NCI-H2227 (cell line): Measurements from ENCODE around the gene DXO.
"Not testable (repeated sequence)": the region's sequence is repeated elsewhere in the genome, so short reads cannot be mapped to it uniquely, and the experiment has no call there.

Experiments
- DNase-seq: peaks from one replicate; lab custom pipeline; 2025; ENCODE audit not compliant: unreplicated experiment; lab: John Stamatoyannopoulos, UW

The DXO gene

DNA sequence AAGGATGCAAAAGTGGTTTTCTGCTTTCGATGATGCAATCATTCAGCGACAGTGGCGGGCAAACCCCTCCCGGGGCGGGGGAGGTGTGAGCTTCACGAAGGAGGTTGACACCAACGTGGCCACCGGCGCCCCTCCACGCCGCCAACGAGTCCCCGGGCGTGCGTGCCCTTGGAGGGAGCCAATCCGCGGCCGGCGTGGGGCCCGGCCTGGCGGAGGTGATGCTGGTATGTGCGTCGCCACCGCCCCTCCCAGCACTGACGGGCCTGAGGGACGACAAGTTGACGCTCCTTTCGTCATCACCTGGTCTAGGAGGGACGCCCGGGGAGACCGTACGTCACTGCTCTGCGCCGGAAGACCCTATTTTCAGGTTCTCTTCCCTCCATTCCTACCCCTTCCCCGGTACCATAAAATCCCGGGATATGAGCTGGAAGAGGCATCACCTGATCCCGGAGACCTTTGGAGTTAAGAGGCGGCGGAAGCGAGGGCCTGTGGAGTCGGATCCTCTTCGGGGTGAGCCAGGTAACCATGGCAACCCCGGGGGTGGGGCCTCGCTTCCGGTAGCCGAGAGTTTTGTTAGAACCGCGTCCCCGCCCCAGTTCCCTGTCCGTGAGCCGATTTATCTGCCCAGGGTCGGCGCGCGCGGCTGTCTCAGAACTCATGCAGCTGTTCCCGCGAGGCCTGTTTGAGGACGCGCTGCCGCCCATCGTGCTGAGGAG is at the start of gene DXO:
TSS of gene DXO (minus strand) at position 146 of the 716 bp plus-strand sequence. CDS start 463 bp downstream, outside the sequence.
- DNase-seq: peak; percentile 100

GRCh38 chr6:32014547-32014946 is 42.6 kb upstream of the DXO start, which contains the start of gene C4B:
C4B (plus strand) TSS chr6:32014795; CDS start chr6:32014846, 51 bp downstream.
- DNase-seq: not testable (repeated sequence)

DNA sequence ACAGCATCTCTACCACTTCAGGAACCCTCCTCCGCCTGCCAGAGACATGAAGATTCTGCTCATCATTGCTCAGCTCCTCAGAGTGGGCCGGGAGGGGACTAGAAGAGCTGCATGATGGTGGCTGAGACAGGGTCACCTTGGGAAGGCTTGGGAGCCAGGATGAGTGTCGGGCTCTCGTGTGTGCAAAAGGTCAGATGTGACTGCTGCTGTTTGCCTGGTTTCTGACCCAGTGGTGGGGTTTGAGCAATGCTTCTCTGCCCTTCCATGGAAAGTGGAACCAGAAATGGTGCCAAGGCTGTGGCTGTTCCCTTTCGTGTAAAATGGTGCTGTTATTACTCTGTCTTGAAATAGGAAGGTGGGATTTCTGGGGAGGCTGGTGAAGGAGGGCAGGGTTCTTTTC is 41.8 kb upstream of the DXO start:
- not testable (repeated sequence) for DNase-seq

DNA sequence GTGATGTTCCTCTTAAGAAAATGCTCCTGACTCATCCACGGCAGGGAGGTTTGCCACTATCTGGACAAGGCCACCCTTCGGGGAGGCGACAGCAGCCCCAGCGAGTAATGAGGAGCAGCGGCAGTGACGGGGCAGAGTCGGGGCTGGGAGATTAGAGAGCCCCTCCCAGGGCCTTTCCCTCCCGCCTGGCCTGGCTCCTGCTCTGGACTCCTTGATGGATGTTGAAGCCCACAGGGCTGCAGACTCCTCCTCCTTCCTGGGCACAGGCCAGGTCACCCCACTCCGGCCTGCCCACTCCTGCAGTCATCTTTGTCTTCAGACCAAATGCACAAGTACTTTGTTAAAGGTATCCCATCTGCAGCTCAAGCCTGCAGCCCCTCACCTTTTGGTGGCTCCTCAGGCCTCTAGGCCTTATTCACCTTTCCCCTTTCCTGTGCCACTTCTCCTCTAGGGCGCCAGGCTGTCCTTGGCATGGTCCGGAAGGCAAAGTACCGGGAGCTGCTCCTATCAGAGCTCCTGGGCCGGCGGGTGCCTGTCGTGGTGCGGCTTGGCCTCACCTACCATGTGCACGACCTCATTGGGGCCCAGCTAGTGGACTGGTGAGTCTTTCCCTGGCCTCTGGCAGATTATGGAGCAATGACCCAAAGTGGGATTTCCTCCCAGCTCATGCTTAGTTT is 41.1 kb upstream of the DXO start:
- DNase-seq: not testable (repeated sequence)

DNA sequence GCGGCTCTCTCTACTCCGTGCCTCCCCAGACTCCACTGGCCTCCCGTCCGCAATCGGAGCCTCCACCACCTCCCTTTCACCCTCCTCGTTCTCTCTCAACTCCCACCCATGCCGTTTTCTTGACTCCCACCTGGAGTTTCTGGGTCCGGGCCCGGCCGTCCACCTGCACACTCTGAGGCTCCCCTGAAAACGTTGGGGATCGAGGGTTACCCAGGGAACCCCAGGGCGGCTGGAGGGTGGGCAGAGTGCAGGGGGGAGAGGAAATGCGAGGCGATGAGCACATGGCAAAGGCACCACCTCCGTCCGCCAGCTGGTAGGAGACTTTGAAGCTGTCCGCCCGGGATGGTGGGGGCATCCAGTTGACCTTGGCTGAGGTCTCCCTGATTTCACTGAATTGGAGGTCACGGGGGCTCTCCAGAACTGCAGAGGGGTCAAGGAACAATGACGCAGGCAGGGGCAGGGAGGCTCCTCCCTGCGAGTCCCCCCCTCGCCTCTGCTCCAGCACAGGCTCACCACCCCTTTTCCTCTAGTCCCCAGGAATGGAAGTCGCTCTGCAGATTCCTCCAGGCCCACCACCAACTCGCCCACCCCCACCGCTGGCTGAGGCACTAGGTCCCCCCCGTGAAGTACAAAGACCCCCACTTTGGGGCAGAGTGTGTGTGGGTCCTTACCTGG is 39.1 kb upstream of the DXO start:
- DNase-seq: not testable (repeated sequence)

DNA sequence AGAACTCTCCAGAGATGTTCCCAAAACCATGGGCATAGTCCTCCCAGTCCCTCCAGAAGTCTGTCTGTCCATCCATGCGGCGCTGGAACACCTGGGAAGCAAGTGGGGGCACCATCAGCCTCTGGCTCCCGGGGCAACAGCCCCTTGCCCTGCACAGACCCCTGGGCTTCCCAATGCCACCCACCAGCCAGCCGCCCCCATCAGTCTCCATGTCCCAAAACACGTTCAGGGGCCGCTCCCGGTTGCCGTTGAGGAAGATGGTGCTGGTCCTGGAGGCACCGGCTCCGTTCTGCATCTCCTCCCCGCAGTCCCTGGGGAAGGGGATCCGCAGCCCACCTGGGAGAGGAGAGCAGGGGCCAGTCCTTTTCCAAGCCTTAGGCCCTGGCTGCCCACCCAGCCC is 37.6 kb upstream of the DXO start:
- not testable (repeated sequence) for DNase-seq

DNA sequence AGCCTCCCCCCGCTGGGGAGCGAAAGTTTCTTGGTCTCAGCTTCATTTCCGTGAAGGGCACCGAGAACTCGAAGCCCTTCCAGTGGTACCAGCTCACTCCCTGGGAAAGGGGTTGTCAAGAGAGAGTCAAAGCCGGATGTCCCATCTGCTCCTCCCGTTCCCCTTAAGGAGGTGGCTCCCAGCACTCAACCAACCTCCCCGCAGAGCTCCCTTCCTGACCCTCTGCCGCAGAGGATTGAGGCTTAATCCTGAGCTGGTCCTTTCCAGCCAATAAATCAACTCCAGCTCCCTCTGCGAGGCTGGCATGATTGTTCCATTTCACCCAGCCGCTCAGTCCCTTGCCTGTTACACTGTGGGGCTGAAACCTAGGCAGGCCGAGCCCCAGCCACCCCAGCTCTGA is 36.7 kb upstream of the DXO start:
- not testable (repeated sequence) for DNase-seq

GRCh38 chr6:32008037-32008436 is 36.1 kb upstream of the DXO start:
- DNase-seq: not testable (repeated sequence)

- DNase-seq: not testable (repeated sequence)
Observed at GRCh38 chr6:32007086-32007485, 35.1 kb upstream of the DXO start.

DNA sequence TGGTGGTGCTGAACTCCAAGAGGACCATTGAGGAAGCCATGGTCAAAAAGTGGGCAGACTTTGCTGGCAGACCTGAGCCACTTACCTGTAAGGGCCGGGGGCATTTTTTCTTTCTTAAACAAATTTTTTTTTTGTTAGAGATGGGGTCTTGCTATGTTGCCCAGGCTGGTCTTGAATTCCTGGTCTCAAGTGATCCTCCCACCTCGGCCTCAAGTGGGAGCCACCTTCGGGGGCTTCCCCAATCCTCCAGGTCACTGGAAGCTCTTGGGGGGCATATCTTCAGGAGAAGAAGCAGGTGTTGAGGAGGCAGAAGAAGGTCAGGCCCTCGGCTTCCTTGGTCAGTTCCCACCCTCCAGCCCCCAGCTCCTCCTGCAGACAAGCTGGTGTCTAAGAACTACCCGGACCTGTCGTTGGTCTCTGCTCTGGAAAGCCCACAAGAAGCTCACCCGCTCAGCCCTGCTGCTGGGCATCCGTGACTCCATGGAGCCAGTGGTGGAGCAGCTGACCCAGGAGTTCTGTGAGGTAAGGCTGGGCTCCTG is 34.1 kb upstream of the DXO start:
- not testable (repeated sequence) for DNase-seq

GRCh38 chr6:32005538-32005880 is 33.6 kb upstream of the DXO start:
- not testable (repeated sequence) for DNase-seq

GRCh38 chr6:32004864-32005537 is 33.1 kb upstream of the DXO start:
- not testable (repeated sequence) for DNase-seq

GRCh38 chr6:32004393-32004792 is 32.5 kb upstream of the DXO start:
- not testable (repeated sequence) for DNase-seq

- DNase-seq: not testable (repeated sequence)
Observed at GRCh38 chr6:32003301-32003700, 31.4 kb upstream of the DXO start.

DNA sequence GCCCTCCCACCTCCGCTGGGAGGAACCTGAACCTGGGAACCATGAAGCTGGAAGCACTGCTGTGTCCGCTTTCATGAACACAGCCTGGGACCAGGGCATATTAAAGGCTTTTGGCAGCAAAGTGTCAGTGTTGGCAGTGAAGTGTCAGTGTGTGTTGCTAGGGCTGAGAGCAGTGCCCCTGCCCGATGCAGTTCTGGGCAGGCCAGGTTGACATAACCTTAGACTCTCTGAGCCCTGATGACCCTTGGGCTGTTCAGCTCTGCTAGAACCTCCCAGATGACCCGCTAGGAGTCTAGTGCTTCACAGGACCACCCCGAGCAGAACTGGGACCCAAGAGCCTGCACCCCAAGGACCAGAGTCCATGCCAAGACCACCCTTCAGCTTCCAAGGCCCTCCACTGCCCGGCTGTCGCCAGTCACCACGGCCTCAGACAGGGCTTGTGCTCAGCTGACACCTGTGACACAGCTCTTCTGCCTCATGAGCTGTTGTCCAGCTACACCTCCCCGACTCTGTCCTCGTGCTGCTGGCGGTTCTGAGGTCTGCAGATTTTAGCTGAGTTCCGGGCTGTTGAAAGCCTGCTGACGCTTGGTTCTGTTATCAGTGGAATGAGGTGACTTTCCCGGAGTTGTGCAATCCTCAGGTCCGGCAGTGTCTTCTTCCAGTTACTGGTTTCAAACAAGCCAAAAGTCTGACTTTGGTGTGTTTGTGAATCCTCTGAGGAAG is 30.8 kb upstream of the DXO start:
- DNase-seq: not testable (repeated sequence)

DNA sequence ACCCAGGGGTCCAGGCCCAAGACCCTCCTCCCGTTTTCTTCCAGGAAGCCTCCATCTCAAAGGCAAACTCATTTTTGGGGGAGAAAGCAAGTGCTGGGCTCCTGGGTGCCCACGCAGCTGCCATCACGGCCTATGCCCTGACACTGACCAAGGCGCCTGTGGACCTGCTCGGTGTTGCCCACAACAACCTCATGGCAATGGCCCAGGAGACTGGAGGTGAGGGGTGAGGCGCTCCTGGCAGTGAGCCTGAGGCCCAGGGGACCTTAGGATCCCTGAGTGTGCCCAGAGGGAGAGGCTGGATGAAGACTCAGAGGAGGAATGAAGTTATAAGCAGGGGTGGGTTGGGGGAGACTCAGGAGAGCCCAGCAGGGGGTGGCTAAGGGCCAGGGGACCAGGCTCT is 24.4 kb upstream of the DXO start:
- DNase-seq: not testable (repeated sequence)

GRCh38 chr6:31994421-31994820 is 22.5 kb upstream of the DXO start:
- not testable (repeated sequence) for DNase-seq

DNA sequence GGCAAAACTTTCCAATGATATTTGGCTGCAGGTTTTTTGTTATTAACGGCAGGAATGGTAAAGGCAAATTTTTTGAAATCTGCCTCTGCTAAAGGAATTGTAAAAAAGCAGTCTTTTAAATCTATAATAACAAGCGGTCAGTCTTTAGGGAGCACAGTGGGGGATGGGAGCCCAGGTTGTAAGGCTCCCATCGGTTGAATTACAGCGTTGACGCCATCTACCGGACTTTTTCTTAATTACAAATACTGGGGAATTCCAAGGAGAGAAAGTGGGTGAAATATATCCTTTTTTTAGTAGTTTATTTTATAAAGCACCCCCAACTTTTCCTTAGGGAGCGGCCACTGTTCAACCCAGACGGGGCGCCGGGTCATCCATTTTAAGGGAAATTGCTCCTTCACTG is 17.4 kb upstream of the DXO start:
- DNase-seq: not testable (repeated sequence)

GRCh38 chr6:31981744-31982143 is 9.8 kb upstream of the DXO start, which contains the start of gene C4A:
C4A (plus strand) TSS chr6:31982057; CDS start chr6:31982108, 51 bp downstream.
- DNase-seq: not testable (repeated sequence)

DNA sequence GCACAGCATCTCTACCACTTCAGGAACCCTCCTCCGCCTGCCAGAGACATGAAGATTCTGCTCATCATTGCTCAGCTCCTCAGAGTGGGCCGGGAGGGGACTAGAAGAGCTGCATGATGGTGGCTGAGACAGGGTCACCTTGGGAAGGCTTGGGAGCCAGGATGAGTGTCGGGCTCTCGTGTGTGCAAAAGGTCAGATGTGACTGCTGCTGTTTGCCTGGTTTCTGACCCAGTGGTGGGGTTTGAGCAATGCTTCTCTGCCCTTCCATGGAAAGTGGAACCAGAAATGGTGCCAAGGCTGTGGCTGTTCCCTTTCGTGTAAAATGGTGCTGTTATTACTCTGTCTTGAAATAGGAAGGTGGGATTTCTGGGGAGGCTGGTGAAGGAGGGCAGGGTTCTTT is 9.1 kb upstream of the DXO start:
- not testable (repeated sequence) for DNase-seq
